Measurements from ENCODE around the gene ARID5A. TPM values are rescaled to one million over a fixed set of nuclear protein-coding genes. Genes with fewer than 3 reads are reported as not detected.

ARID5A gene
- total and polyA plus RNA-seq, 2 donors (not counting 1 experiment from before 2014, with no cell fraction given) = 35.5 to 93.0 TPM

- Histone ChIP-seq H3K27me3 (replicated peaks in 1 of 4; ENCODE audit: control extremely low read depth in 1 of 4, control insufficient read depth in 3 of 4, insufficient read depth in 4 of 4, low read length in 3 of 4) (no peaks in the 10 kb centered on the region), H4K20me1 (ENCODE audit: control insufficient read depth, insufficient read depth, low read length, poor library complexity, severe bottlenecking) (no peaks in the 10 kb centered on the region), H3K4me3 (ENCODE audit: control extremely low read depth in 1 of 5, extremely low read depth in 1 of 5, insufficient read depth in 1 of 5, low read depth in 2 of 5, low read length in 4 of 5) (no peak overlapping the region), H3K27ac (ENCODE audit: low read length in 2 of 2) (no peak overlapping the region), H3K4me1 (ENCODE audit: control insufficient read depth in 2 of 2, insufficient read depth in 2 of 2, low read length in 2 of 2) (no peaks in the 10 kb centered on the region), H3K4me2 (replicated peaks; ENCODE audit: low read depth, low read length, poor library complexity, severe bottlenecking) (no peak overlapping the region), H3K79me2 (ENCODE audit: control insufficient read depth, insufficient read depth, low read length) (no peaks in the 10 kb centered on the region), H3K9ac (ENCODE audit: low read length) (no peak overlapping the region), H3K9me3 (ENCODE audit: control extremely low read depth in 1 of 3, control insufficient read depth in 2 of 3, insufficient read depth in 1 of 3, low read length in 2 of 3) (no peaks in the 10 kb centered on the region), H3K36me3 (replicated peaks in 1 of 2; ENCODE audit: control extremely low read depth in 1 of 2, control insufficient read depth in 1 of 2, extremely low read depth in 1 of 2, insufficient read depth in 2 of 2, low read length in 1 of 2) (peaks cover 14 to 72% of the 10 kb centered on the region in 2 experiments), H2AFZ (ENCODE audit: insufficient read depth, low read depth, low read length, poor library complexity, severe bottlenecking) (no peak overlapping the region)
- no peak overlapping the region for H3K27ac Mint-ChIP-seq
- no peaks in the 10 kb centered on the region for H3K4me1 Mint-ChIP-seq
- POLR2A ChIA-PET = no interaction called here
- no peaks in the 10 kb centered on the region for H3K9me3 Mint-ChIP-seq (ENCODE audit: insufficient read depth)
- TF ChIP-seq CTCF (IDR thresholded peaks at IDR 0.05) = no peak
- no peak for TF ChIP-seq EZH2 (IDR thresholded peaks at IDR 0.05; ENCODE audit: borderline replicate concordance, insufficient read depth, low read depth, low read length, poor library complexity, severe bottlenecking)
- no peak for ATAC-seq (ENCODE audit: low read depth)
- no peak overlapping the region for H3K4me3 Mint-ChIP-seq
- CTCF ChIA-PET = no interaction called here
- no peak for DNase-seq
- no peaks in the 10 kb centered on the region for H3K27me3 Mint-ChIP-seq
- intact Hi-C loops (cut with micrococcal nuclease) = no loop called here
These were observed 60.0 kb downstream of the ARID5A start for GRCh38 chr2:96596596-96596995.

GRCh38 chr2:96599941-96600340 lies 63.4 kb downstream of the ARID5A start:
- Histone ChIP-seq H3K4me3 (ENCODE audit: control extremely low read depth in 1 of 5, extremely low read depth in 1 of 5, insufficient read depth in 1 of 5, low read depth in 2 of 5, low read length in 4 of 5) (no peak overlapping the region), H3K79me2 (ENCODE audit: control insufficient read depth, insufficient read depth, low read length) (no peaks in the 10 kb centered on the region), H3K4me2 (replicated peaks; ENCODE audit: low read depth, low read length, poor library complexity, severe bottlenecking) (no peak overlapping the region), H3K4me1 (ENCODE audit: control insufficient read depth in 2 of 2, insufficient read depth in 2 of 2, low read length in 2 of 2) (no peaks in the 10 kb centered on the region), H3K9me3 (ENCODE audit: control extremely low read depth in 1 of 3, control insufficient read depth in 2 of 3, insufficient read depth in 1 of 3, low read length in 2 of 3) (no peaks in the 10 kb centered on the region), H3K36me3 (replicated peaks in 1 of 2; ENCODE audit: control extremely low read depth in 1 of 2, control insufficient read depth in 1 of 2, extremely low read depth in 1 of 2, insufficient read depth in 2 of 2, low read length in 1 of 2) (peaks cover 6 to 80% of the 10 kb centered on the region in 2 experiments), H3K27me3 (replicated peaks in 1 of 4; ENCODE audit: control extremely low read depth in 1 of 4, control insufficient read depth in 3 of 4, insufficient read depth in 4 of 4, low read length in 3 of 4) (no peaks in the 10 kb centered on the region), H4K20me1 (ENCODE audit: control insufficient read depth, insufficient read depth, low read length, poor library complexity, severe bottlenecking) (no peaks in the 10 kb centered on the region), H3K27ac (ENCODE audit: low read length in 2 of 2) (no peak overlapping the region), H2AFZ (ENCODE audit: insufficient read depth, low read depth, low read length, poor library complexity, severe bottlenecking) (no peak overlapping the region), H3K9ac (ENCODE audit: low read length) (no peak overlapping the region)
- Mint-ChIP-seq H3K27ac (no peak overlapping the region), H3K27me3 (no peaks in the 10 kb centered on the region), H3K4me1 (no peaks in the 10 kb centered on the region), H3K4me3 (no peak overlapping the region), H3K9me3 (ENCODE audit: insufficient read depth) (no peaks in the 10 kb centered on the region)
- TF ChIP-seq CTCF (IDR thresholded peaks at IDR 0.05) (no peak), EZH2 (IDR thresholded peaks at IDR 0.05; ENCODE audit: borderline replicate concordance, insufficient read depth, low read depth, low read length, poor library complexity, severe bottlenecking) (no peak)
- DNase-seq (no peak), ATAC-seq (ENCODE audit: low read depth) (no peak)
- ChIA-PET POLR2A (no interaction called here), CTCF (interaction anchor here (0.7 kb wide), 1 partner anchor 131 kb away, joined by 3 read pairs; no protein-coding TSS in a partner anchor)
- intact Hi-C loops (cut with micrococcal nuclease) = no loop called here
- no CpG with 5 or more reads among the region's 2 CpGs for WGBS (ENCODE audit: insufficient coverage)

All from B cell (primary cell).